RKO (cell line): ENCODE measurements around the gene CC2D1A.

Experiments used
- DNase-seq: peaks from one replicate; pipeline ENCODE4 v3.0.0-alpha.2; 2016; ENCODE audit warnings: low spot score

CC2D1A gene

GRCh38 chr19:13877303-13877702 is 28.7 kb upstream of the CC2D1A start:
- DNase-seq = no peak

GRCh38 chr19:13880059-13881043 is 25.6 kb upstream of the CC2D1A start:
- peak; percentile 97 for DNase-seq

GRCh38 chr19:13881251-13881691 is 24.7 kb upstream of the CC2D1A start:
- DNase-seq = no peak

- no peak for DNase-seq
These were observed 24.1 kb upstream of the CC2D1A start for GRCh38 chr19:13881692-13882418.

- no peak for DNase-seq
These were observed 23.6 kb upstream of the CC2D1A start for GRCh38 chr19:13882419-13882795.

GRCh38 chr19:13882836-13883235 is 23.2 kb upstream of the CC2D1A start:
- no peak for DNase-seq

GRCh38 chr19:13883516-13884064 is 22.4 kb upstream of the CC2D1A start:
- DNase-seq = no peak

GRCh38 chr19:13884726-13885591 is 21.0 kb upstream of the CC2D1A start:
- DNase-seq = no peak

- no peak for DNase-seq
These were observed 20.1 kb upstream of the CC2D1A start for GRCh38 chr19:13885826-13886365.

GRCh38 chr19:13887018-13887436 is 19.0 kb upstream of the CC2D1A start:
- DNase-seq = no peak

GRCh38 chr19:13887517-13887916 is 18.5 kb upstream of the CC2D1A start:
- no peak for DNase-seq

- no peak for DNase-seq
These were observed 17.7 kb upstream of the CC2D1A start for GRCh38 chr19:13888281-13888680.

- DNase-seq = no peak
These were observed 15.9 kb upstream of the CC2D1A start for GRCh38 chr19:13890136-13890535.

- DNase-seq = no peak
These were observed 13.1 kb upstream of the CC2D1A start for GRCh38 chr19:13892870-13893269.

- DNase-seq = no peak
These were observed 11.4 kb upstream of the CC2D1A start for GRCh38 chr19:13894552-13894951.

- DNase-seq = no peak
These were observed 9.8 kb upstream of the CC2D1A start for GRCh38 chr19:13896227-13896626.

- no peak for DNase-seq
These were observed 6.6 kb upstream of the CC2D1A start for GRCh38 chr19:13899393-13899792.

- no peak for DNase-seq
These were observed 6.0 kb upstream of the CC2D1A start for GRCh38 chr19:13899912-13900584.

- peak; percentile 56 for DNase-seq
These were observed 2.9 kb upstream of the CC2D1A start for GRCh38 chr19:13902993-13903555.

- DNase-seq = peak; percentile 53
These were observed 512 bp downstream of the CC2D1A start for GRCh38 chr19:13906521-13906904.

- no peak for DNase-seq
These were observed 909 bp downstream of the CC2D1A start for GRCh38 chr19:13906910-13907309.
